ENCODE results near the gene CDCP1.

DNA sequence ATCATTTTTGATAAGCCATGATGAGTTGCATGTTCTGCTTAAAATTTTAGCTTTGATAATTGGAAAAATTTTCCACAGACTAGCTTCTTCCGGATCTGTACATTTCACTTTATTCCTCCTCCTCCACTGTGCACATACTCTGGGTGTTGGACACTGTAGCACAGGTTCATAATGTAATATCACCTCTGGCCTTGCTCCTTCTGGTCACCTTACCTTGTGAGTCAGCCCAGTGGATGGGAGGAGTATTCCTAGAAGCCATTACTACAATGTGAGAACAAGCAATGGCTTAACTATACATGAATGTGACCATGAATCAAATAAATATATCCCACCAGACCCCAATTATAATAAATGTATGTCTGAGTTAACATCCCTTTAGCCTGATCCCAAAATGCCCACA is 6.1 kb upstream of the CDCP1 start:
- TF ChIP-seq, protein P1, sequence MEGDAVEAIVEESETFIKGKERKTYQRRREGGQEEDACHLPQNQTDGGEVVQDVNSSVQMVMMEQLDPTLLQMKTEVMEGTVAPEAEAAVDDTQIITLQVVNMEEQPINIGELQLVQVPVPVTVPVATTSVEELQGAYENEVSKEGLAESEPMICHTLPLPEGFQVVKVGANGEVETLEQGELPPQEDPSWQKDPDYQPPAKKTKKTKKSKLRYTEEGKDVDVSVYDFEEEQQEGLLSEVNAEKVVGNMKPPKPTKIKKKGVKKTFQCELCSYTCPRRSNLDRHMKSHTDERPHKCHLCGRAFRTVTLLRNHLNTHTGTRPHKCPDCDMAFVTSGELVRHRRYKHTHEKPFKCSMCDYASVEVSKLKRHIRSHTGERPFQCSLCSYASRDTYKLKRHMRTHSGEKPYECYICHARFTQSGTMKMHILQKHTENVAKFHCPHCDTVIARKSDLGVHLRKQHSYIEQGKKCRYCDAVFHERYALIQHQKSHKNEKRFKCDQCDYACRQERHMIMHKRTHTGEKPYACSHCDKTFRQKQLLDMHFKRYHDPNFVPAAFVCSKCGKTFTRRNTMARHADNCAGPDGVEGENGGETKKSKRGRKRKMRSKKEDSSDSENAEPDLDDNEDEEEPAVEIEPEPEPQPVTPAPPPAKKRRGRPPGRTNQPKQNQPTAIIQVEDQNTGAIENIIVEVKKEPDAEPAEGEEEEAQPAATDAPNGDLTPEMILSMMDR (IDR thresholded peaks at IDR 0.05) = no peak
- TF ChIP-seq POLR2A (IDR thresholded peaks at IDR 0.05) = no peak
